DOHH2 (cell line): ENCODE results near the gene TLR4.

Experiments used
- H3F3A ChIP-seq: fragments of 200-600 bp; sonication (generic), shearing (Covaris generic); 2 replicates; pipeline ENCODE4 v1.6.0; 2016; ENCODE audit warnings: antibody characterized with exemption, mild to moderate bottlenecking; ENCODE audit not compliant: control insufficient read depth, insufficient read depth
- H3K27ac ChIP-seq: fragments of 200-600 bp; sonication (generic); 2 replicates; pipeline ENCODE4 v1.5.1; 2014; ENCODE audit warnings: low read depth, mild to moderate bottlenecking, low read length, moderate library complexity
- H3K27me3 ChIP-seq: fragments of 200-600 bp; sonication (generic); 2 replicates; pipeline ENCODE4 v1.6.1; 2014; ENCODE audit warnings: mild to moderate bottlenecking, low read length, mixed read lengths; ENCODE audit not compliant: control insufficient read depth
- H3K36me3 ChIP-seq: fragments of 200-600 bp; sonication (generic); 2 replicates; pipeline ENCODE4 v1.6.1; 2014; ENCODE audit warnings: mild to moderate bottlenecking, low read length, moderate library complexity, mixed read lengths; ENCODE audit not compliant: control insufficient read depth
- H3K4me1 ChIP-seq: fragments of 200-600 bp; sonication (generic); 2 replicates; pipeline ENCODE4 v1.6.1; 2014; ENCODE audit warnings: mild to moderate bottlenecking, low read length, mixed read lengths; ENCODE audit not compliant: control insufficient read depth
- H3K4me2 ChIP-seq: fragments of 200-600 bp; sonication (generic); 2 replicates; pipeline ENCODE4 v1.6.0; 2014; ENCODE audit warnings: mild to moderate bottlenecking, low read length, moderate library complexity
- H3K4me3 ChIP-seq: fragments of 200-600 bp; sonication (generic); 2 replicates; pipeline ENCODE4 v1.5.1; 2014; ENCODE audit warnings: mild to moderate bottlenecking, low read length, mixed read lengths
- H3K79me2 ChIP-seq: fragments of 200-600 bp; sonication (generic); 2 replicates; pipeline ENCODE4 v1.6.1; 2014; ENCODE audit warnings: mild to moderate bottlenecking, low read length, mixed read lengths; ENCODE audit not compliant: control insufficient read depth
- H3K9me2 ChIP-seq: fragments of 200-600 bp; sonication (generic); replicated peaks from 2 replicates; pipeline ENCODE4 v1.6.1; 2014; ENCODE audit warnings: mild to moderate bottlenecking, low read length, mixed read lengths; ENCODE audit not compliant: control insufficient read depth
- H3K9me3 ChIP-seq: fragments of 200-600 bp; sonication (generic); 2 replicates; pipeline ENCODE4 v1.6.1; 2014; ENCODE audit warnings: antibody characterized with exemption, low read length, mixed read lengths; ENCODE audit not compliant: control insufficient read depth, insufficient read depth
- H4K20me1 ChIP-seq: fragments of 200-600 bp; sonication (generic); 2 replicates; pipeline ENCODE4 v1.6.0; 2014; ENCODE audit warnings: low read depth, mild to moderate bottlenecking, antibody characterized with exemption, low read length, moderate library complexity; ENCODE audit not compliant: control insufficient read depth, insufficient read depth
- EZH2phosphoT487 ChIP-seq: fragments of 200-600 bp; sonication (generic); IDR thresholded peaks from 2 replicates; pipeline ENCODE4 v1.6.1; 2017; ENCODE audit warnings: borderline replicate concordance, mild to moderate bottlenecking, antibody characterized with exemption, low read length, moderate library complexity, mixed read lengths
- TF ChIP-seq, protein P1 (sequence below): fragments of 200-600 bp; sonication (generic); IDR thresholded peaks from one replicate; pipeline ENCODE4 v1.5.1; 2014; ENCODE audit warnings: antibody characterized with exemption, mild to moderate bottlenecking, low read depth, low read length; ENCODE audit not compliant: poor library complexity, severe bottlenecking

The TLR4 gene

DNA sequence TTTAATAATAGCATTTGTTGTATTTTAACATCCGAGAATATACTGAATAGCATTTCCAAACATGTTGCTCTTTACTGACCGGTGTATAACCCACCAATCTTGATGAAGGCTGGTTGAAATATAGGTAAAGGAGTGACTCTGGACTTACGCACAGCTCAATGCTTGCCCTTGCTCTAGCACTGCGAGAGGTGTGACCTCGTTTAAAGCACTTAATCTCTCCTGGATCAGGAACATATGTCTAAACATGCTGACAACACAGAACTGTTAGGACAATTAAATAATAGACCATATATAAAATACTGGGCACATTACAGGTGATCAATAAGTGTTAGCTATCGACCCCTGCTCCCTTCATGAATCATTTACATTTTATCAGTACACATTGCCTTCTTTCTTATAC is 28.3 kb downstream of the TLR4 start:
- Histone ChIP-seq H3K36me3 (no peaks in the 10 kb centered on the region), H3K9me3 (no peaks in the 10 kb centered on the region), H3K4me1 (no peaks in the 10 kb centered on the region), H4K20me1 (no peaks in the 10 kb centered on the region), H3K4me3 (no peak overlapping the region), H3K27me3 (peaks cover 12% of the 10 kb centered on the region), H3K27ac (no peak overlapping the region), H3K9me2 (no peaks in the 10 kb centered on the region), H3K4me2 (no peak overlapping the region), H3F3A (no peaks in the 10 kb centered on the region), H3K79me2 (no peaks in the 10 kb centered on the region)
- no peak for TF ChIP-seq EZH2phosphoT487
- TF ChIP-seq, protein P1, sequence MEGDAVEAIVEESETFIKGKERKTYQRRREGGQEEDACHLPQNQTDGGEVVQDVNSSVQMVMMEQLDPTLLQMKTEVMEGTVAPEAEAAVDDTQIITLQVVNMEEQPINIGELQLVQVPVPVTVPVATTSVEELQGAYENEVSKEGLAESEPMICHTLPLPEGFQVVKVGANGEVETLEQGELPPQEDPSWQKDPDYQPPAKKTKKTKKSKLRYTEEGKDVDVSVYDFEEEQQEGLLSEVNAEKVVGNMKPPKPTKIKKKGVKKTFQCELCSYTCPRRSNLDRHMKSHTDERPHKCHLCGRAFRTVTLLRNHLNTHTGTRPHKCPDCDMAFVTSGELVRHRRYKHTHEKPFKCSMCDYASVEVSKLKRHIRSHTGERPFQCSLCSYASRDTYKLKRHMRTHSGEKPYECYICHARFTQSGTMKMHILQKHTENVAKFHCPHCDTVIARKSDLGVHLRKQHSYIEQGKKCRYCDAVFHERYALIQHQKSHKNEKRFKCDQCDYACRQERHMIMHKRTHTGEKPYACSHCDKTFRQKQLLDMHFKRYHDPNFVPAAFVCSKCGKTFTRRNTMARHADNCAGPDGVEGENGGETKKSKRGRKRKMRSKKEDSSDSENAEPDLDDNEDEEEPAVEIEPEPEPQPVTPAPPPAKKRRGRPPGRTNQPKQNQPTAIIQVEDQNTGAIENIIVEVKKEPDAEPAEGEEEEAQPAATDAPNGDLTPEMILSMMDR, result no peak

DNA sequence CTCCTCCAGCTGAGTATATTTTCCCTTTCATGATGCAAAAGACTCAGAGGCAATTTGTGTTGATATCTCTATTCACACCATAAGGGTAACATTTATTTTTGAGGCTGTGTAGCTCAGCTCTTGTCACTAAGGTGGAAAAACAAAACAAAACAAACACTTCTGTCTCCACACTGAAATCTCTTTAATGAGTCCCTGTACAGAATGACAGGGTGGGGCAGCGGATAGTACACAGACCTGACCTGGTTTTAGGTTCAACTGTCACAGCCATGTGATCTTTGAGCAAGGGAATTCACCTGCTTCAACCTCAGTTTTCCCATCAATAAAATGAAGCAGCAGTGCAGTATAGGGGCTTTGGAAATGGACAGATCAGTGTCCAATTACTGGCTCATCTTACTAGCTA is 29.3 kb downstream of the TLR4 start:
- Histone ChIP-seq H4K20me1 (no peaks in the 10 kb centered on the region), H3K9me3 (no peaks in the 10 kb centered on the region)
- TF ChIP-seq, protein P1, result no peak
- TF ChIP-seq EZH2phosphoT487, result no peak

DNA sequence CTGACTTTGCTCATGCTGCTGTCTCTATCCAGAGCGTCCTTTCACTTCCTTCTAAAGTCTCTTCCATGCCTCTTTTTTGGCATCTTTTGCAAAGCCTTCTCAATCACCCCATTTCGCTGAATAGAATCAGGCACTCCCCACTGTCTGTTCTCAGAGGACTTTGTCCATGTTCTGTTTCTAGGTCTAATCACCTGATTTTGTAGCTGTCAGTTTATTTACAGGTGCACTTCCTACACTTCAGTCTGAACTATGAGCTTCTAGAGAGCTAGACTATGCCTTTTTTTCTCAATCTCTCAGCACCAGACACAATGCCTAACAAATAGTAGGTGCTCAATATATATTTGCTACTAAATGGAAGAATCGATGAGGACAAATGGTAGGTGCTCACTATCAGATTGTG is 29.9 kb downstream of the TLR4 start:
- TF ChIP-seq, protein P1, result no peak
- no peak overlapping the region for H3K4me3 ChIP-seq
- H3K79me2 ChIP-seq, result no peaks in the 10 kb centered on the region
- no peaks in the 10 kb centered on the region for H3F3A ChIP-seq
- no peaks in the 10 kb centered on the region for H3K4me1 ChIP-seq
- H3K9me2 ChIP-seq, result no peaks in the 10 kb centered on the region
- H3K36me3 ChIP-seq, result no peaks in the 10 kb centered on the region
- no peak overlapping the region for H3K4me2 ChIP-seq
- no peaks in the 10 kb centered on the region for H4K20me1 ChIP-seq
- H3K27ac ChIP-seq, result no peak overlapping the region
- H3K9me3 ChIP-seq, result no peaks in the 10 kb centered on the region
- peaks cover 12% of the 10 kb centered on the region for H3K27me3 ChIP-seq

More for the DNA sequence above, 29.3 kb downstream of the TLR4 start:
- Histone ChIP-seq H3K27me3 (peaks cover 12% of the 10 kb centered on the region), H3K9me2 (no peaks in the 10 kb centered on the region), H3K36me3 (no peaks in the 10 kb centered on the region), H3K4me3 (no peak overlapping the region), H3K4me1 (no peaks in the 10 kb centered on the region), H3K4me2 (no peak overlapping the region), H3F3A (no peaks in the 10 kb centered on the region), H3K27ac (no peak overlapping the region), H3K79me2 (no peaks in the 10 kb centered on the region)
